K562 (cell line): ENCODE measurements around the gene NT5C3B.

Experiments
- ATF1 ChIP-seq, 2 experiments: fragments of 450-650 bp in 1 of 2; IDR thresholded peaks; 2 replicates each; pipeline ENCODE4 v1.6.1; 2016; ENCODE audit warnings: missing compliant biosample characterization in 1 of 2, missing genetic modification characterization in 1 of 2
- C11orf30 ChIP-seq: fragments of 450-650 bp; IDR thresholded peaks from 2 replicates; pipeline ENCODE4 v1.6.1; 2016; ENCODE audit warnings: low read depth, mild to moderate bottlenecking
- CTCF ChIP-seq, 3 experiments: IDR thresholded peaks in 2 of 3; conservative IDR thresholded peaks in 1 of 3; 2 replicates each; pipeline ENCODE4 v1.5.1; 2011 to 2012; ENCODE audit warnings: low read length in 3 of 3, mild to moderate bottlenecking in 3 of 3, control low read depth in 2 of 3, improper control_type of control experiment in 1 of 3, inconsistent platforms in 1 of 3, low read depth in 1 of 3, mixed read lengths in 1 of 3, moderate library complexity in 1 of 3; ENCODE audit not compliant: insufficient read depth in 2 of 3
- E2F3 ChIP-seq: fragments of 250-450 bp; sonication (Bioruptor Pico); IDR thresholded peaks from 2 replicates; pipeline ENCODE4 v1.4.0; 2020; ENCODE audit warnings: mild to moderate bottlenecking
- E2F6 ChIP-seq, 2 experiments: IDR thresholded peaks; 2 replicates each; pipeline ENCODE4 v1.6.1; 2011; ENCODE audit warnings: borderline replicate concordance in 1 of 2, control low read depth in 1 of 2, low read depth in 1 of 2, low read length in 1 of 2, mild to moderate bottlenecking in 1 of 2, mixed read lengths in 1 of 2, moderate library complexity in 1 of 2; ENCODE audit not compliant: insufficient read depth in 1 of 2, insufficient read length in 1 of 2, poor library complexity in 1 of 2, severe bottlenecking in 1 of 2; ENCODE audit errors: extremely low read depth in 1 of 2
- JUNB ChIP-seq: fragments of 450-650 bp; formaldehyde crosslinking; conservative IDR thresholded peaks from 2 replicates; pipeline ENCODE4 v1.4.0; 2020; ENCODE audit warnings: mild to moderate bottlenecking
- MYC ChIP-seq, 2 experiments: fragments of 250-450 bp in 1 of 2; sonication (Bioruptor Pico) in 1 of 2; IDR thresholded peaks; 2 replicates each; pipeline versions ENCODE4 v1.5.1 to v1.6.1; 2012 to 2021; ENCODE audit warnings: low read depth in 2 of 2, borderline replicate concordance in 1 of 2, improper control_type of control experiment in 1 of 2, low read length in 1 of 2, mild to moderate bottlenecking in 1 of 2, moderate library complexity in 1 of 2
- NR1H2 ChIP-seq: sonication (generic); formaldehyde crosslinking; IDR thresholded peaks from 2 replicates; pipeline ENCODE4 v1.4.0; 2020; ENCODE audit warnings: mild to moderate bottlenecking, missing genetic modification reagents
- PHB ChIP-seq: fragments of 250-450 bp; sonication (Bioruptor Pico); IDR thresholded peaks from 2 replicates; pipeline ENCODE4 v1.5.0; 2021
- PHF20 ChIP-seq: fragments of 450-650 bp; IDR thresholded peaks from 2 replicates; pipeline ENCODE4 v1.6.1; 2018; ENCODE audit not compliant: partially characterized antibody
- POLR2AphosphoS5 ChIP-seq: IDR thresholded peaks from 2 replicates; pipeline ENCODE4 v1.6.1; 2011; ENCODE audit warnings: mild to moderate bottlenecking, low read depth, low read length, moderate library complexity; ENCODE audit not compliant: control insufficient read depth, insufficient read depth
- RNF219 ChIP-seq: fragments of 250-450 bp; sonication (Bioruptor Pico); IDR thresholded peaks from 2 replicates; pipeline ENCODE4 v1.5.0; 2022; ENCODE audit warnings: mild to moderate bottlenecking
- SRF ChIP-seq, 2 experiments: fragments of 250-450, 450-650 bp in 1 of 2; sonication (Bioruptor Pico) in 1 of 2; sonication (generic) in 1 of 2; formaldehyde crosslinking; IDR thresholded peaks; 2 replicates each; pipeline versions ENCODE4 v1.5.0 to v1.5.1; 2020 to 2022; ENCODE audit warnings: mild to moderate bottlenecking in 1 of 2, missing genetic modification reagents in 1 of 2
- ZNF274 ChIP-seq: IDR thresholded peaks from 2 replicates; pipeline ENCODE4 v1.6.1; 2011; ENCODE audit warnings: low read depth, mild to moderate bottlenecking, low read length, moderate library complexity, borderline replicate concordance

- TF ChIP-seq PHF20 (no peak), ATF1 (CRISPR knock-in tag; IDR thresholded peaks at IDR 0.05) (no peak), ATF1 (tag; IDR thresholded peaks at IDR 0.05) (no peak), CTCF (IDR thresholded peaks at IDR 0.05 in 2 of 3, conservative IDR thresholded peaks at IDR 0.05 in 1 of 3; ENCODE audit: insufficient read depth in 2 of 3, low read depth in 1 of 3, low read length in 3 of 3) (no peak), C11orf30 (no peak), ZNF274 (no peak), JUNB (CRISPR knock-in tag) (no peak), SRF (CRISPR knock-in tag; IDR thresholded peaks at IDR 0.05) (no peak), PHB (no peak), MYC (IDR thresholded peaks at IDR 0.05; ENCODE audit: low read depth, low read length) (no peak), MYC (CRISPR knock-in tag; IDR thresholded peaks at IDR 0.05; ENCODE audit: borderline replicate concordance, low read depth) (no peak), POLR2AphosphoS5 (no peak), NR1H2 (CRISPR knock-in tag) (no peak), E2F6 (IDR thresholded peaks at IDR 0.05; ENCODE audit: borderline replicate concordance in 1 of 2, extremely low read depth in 1 of 2, insufficient read depth in 1 of 2, insufficient read length in 1 of 2, low read depth in 1 of 2, low read length in 1 of 2, poor library complexity in 1 of 2, severe bottlenecking in 1 of 2) (no peak), E2F3 (CRISPR knock-in tag) (no peak), RNF219 (no peak)
These were observed 56.1 kb downstream of the NT5C3B start for GRCh38 chr17:41779954-41780353.
